Stimulated activated CD4-positive, alpha-beta T cell treated with anti-CD3 and anti-CD28 coated beads, Interleukin-1b, Interleukin-23, amount 100 ng/mL, for 48 hours (primary cell): Measurements from ENCODE around the gene CKAP5.

Experiments
- DNase-seq: peaks from one replicate; pipeline ENCODE4 v3.0.0-alpha.2; 2020

The CKAP5 gene

GRCh38 chr11:46696212-46696558 lies 149.9 kb downstream of the CKAP5 start:
- no peak for DNase-seq

DNA sequence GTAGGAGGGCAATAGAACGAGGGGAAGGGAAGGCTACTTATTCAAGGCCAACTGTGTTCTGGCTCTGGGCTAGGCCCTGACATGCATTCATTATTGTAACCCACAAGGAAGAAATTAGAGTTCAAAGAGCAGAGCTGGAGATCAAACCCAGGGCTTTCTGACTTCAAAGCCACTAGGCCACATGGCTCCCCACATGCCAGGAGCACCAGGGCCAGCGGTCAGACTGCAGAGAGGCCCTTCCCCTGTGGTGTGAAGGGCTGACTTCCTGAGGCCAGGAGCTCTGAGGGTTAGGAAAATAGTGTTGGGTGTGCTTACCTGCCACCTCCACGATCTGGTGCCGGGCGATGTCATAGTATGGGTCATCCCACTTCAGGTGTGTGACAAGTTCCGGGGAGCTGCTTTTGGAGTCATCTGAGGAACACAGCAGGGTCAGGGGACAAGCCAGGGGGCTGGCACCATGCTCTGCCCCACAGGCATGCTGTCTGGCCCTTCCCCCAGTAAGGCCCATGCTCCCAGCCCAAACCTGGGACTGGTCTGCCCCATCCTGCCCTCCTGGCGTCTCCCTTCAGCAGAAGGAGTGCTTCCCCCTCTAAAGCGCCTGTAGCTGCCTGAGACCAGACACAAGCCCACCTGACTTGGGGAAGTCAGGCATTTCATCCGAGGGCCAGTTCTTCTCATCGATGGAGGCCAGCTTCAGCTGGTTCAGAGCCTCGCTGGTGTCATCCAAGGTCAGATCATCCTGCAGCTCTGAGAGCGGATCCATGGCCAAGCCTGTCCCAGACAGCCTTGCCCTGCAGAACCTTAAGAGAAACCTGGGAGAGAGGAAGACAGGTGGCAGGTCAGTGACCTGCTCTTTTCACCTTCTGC lies 150.5 kb downstream of the CKAP5 start:
- no peak for DNase-seq

DNA sequence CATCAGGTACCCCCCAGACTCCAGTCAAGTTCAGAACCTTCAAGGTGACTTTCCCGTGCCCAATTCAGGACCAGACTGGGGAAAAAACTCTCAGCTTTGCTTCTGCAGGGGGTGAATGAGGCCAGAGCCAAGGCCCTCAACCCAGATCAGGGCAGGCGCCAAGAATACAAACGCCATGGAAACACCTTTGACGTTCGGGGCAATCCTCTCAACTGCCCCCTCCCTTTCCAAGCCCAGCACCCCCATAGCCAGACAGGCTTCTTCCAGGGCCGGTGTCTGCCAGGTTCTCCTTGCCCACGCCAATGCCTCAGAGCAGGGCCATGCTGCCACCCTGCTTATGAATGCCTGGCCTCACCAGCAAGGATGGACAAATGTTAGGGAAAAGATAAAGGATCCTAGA lies 151.5 kb downstream of the CKAP5 start:
- no peak for DNase-seq

DNA sequence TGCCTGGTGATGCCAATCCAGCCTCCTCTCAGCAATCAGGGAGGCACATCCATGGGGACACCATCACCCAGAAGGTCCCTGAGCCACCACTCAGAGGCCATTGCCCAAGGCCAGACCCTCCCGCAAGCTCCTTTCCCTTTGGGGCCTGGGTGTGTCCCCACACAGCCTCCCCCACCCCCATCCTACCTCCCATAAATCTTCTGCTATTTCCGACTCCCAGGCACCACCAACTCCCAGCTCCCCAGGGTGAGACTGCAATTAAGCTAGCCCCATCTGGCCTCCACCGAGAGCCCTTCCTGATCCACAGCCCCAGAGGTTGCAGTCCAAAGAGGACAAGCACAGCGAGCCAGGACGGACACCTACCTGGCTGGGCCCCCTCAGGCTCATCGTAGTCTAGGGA lies 152.0 kb downstream of the CKAP5 start:
- DNase-seq = no peak

DNA sequence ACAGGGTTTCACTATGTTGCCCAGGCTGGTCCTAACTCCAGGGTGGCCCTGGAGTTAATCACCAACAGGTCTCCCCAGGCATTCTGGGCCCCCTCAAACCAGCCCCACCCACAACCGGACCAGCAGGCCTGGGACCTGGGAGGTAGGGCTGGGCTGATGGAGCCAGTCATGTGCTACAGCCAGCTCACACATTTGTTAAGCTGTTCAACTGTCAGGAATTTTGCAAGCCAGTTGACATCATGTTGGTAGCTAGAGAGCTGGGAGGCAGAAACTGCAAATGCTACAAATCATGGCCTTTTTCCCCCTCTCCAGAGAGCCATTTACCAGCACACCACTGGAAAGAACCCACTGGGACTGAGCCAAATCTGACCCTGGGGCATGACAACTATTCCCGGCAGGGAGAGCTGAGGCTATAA lies 152.5 kb downstream of the CKAP5 start:
- no peak for DNase-seq
